ENCODE results near the gene DNAJC5. TPM values are rescaled to one million over a fixed set of nuclear protein-coding genes. Genes with fewer than 3 reads are reported as not detected.

DNAJC5 gene
- total RNA-seq, 1 donor from 2014 or later: 53.9 TPM

DNA sequence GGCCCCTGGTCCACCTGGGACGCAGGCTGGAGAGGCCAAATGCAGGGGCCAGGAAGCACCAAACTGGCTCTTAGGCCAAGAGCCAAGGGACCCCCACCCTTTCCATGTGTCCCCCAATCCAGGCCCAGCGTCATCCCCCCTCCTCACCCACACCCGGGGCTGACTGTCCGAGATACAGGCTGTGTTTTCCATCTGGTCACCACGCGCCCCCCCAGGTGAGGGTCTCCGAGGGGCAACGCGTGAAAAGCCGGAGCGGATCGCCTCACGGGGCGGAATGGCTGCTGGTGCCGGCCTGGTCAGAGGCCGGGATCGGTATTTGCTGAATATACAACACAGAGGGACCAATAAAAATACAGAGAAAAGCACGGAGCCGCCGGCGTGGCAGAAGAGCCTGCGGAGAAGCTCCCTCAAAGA, 38.8 kb upstream of the DNAJC5 start:
- H3K4me3 ChIP-seq (ENCODE audit: low read depth, low read length): no peak overlapping the region
- H3K36me3 ChIP-seq (ENCODE audit: control insufficient read depth, insufficient read depth, low read length): no peaks in the 10 kb centered on the region
- TF ChIP-seq, protein P1, sequence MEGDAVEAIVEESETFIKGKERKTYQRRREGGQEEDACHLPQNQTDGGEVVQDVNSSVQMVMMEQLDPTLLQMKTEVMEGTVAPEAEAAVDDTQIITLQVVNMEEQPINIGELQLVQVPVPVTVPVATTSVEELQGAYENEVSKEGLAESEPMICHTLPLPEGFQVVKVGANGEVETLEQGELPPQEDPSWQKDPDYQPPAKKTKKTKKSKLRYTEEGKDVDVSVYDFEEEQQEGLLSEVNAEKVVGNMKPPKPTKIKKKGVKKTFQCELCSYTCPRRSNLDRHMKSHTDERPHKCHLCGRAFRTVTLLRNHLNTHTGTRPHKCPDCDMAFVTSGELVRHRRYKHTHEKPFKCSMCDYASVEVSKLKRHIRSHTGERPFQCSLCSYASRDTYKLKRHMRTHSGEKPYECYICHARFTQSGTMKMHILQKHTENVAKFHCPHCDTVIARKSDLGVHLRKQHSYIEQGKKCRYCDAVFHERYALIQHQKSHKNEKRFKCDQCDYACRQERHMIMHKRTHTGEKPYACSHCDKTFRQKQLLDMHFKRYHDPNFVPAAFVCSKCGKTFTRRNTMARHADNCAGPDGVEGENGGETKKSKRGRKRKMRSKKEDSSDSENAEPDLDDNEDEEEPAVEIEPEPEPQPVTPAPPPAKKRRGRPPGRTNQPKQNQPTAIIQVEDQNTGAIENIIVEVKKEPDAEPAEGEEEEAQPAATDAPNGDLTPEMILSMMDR (IDR thresholded peaks at IDR 0.05; ENCODE audit: insufficient read depth, low read length, poor library complexity, severe bottlenecking): no peak
- no peak for DNase-seq (ENCODE audit: low read depth)
- peaks cover 22% of the 10 kb centered on the region for H3K27me3 ChIP-seq (ENCODE audit: control insufficient read depth, insufficient read depth, low read length)

- peaks cover 22% of the 10 kb centered on the region for H3K27me3 ChIP-seq (ENCODE audit: control insufficient read depth, insufficient read depth, low read length)
- no peaks in the 10 kb centered on the region for H3K36me3 ChIP-seq (ENCODE audit: control insufficient read depth, insufficient read depth, low read length)
- no peak for DNase-seq (ENCODE audit: low read depth)
- H3K4me3 ChIP-seq (ENCODE audit: low read depth, low read length): no peak overlapping the region
- TF ChIP-seq, protein P1 (IDR thresholded peaks at IDR 0.05; ENCODE audit: insufficient read depth, low read length, poor library complexity, severe bottlenecking): no peak
These were observed 37.0 kb upstream of the DNAJC5 start for GRCh38 chr20:63857764-63858392.

GRCh38 chr20:63858393-63859165, 36.3 kb upstream of the DNAJC5 start:
- DNase-seq (ENCODE audit: low read depth): no peak
- TF ChIP-seq, protein P1 (IDR thresholded peaks at IDR 0.05; ENCODE audit: insufficient read depth, low read length, poor library complexity, severe bottlenecking): peak; percentile 53
- H3K36me3 ChIP-seq (ENCODE audit: control insufficient read depth, insufficient read depth, low read length): no peaks in the 10 kb centered on the region
- no peak overlapping the region for H3K4me3 ChIP-seq (ENCODE audit: low read depth, low read length)
- peaks cover 22% of the 10 kb centered on the region for H3K27me3 ChIP-seq (ENCODE audit: control insufficient read depth, insufficient read depth, low read length)

DNA sequence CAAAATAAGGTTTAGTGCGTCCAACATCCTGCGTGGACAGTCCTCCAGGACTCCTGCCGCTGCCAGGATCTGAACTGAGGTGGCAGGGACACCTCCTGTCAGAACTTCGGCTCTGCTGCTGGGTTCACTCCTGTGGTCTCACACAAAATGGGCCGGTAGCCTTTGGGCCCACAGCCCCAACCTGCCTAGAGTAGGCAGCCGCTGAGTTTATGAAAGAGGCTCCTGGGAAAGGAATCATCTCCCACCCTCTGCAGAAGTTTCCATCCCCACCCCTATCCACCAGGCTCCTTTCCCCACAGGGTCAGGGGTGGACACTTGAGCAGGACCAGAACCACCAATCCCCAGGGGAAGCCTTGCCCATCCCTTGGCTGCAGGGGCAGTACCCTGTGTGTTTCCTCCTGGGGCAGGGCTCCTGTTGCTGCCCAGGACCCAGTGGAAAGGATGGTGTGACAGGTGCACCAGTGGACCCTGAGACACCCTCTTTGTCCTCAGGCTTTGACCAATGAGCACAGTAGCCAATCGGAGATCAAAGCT, 35.7 kb upstream of the DNAJC5 start:
- Histone ChIP-seq H3K4me3 (ENCODE audit: low read depth, low read length) (no peak overlapping the region), H3K27me3 (ENCODE audit: control insufficient read depth, insufficient read depth, low read length) (peaks cover 21% of the 10 kb centered on the region), H3K36me3 (ENCODE audit: control insufficient read depth, insufficient read depth, low read length) (no peaks in the 10 kb centered on the region)
- TF ChIP-seq, protein P1 (IDR thresholded peaks at IDR 0.05; ENCODE audit: insufficient read depth, low read length, poor library complexity, severe bottlenecking): no peak
- DNase-seq (ENCODE audit: low read depth): no peak

DNA sequence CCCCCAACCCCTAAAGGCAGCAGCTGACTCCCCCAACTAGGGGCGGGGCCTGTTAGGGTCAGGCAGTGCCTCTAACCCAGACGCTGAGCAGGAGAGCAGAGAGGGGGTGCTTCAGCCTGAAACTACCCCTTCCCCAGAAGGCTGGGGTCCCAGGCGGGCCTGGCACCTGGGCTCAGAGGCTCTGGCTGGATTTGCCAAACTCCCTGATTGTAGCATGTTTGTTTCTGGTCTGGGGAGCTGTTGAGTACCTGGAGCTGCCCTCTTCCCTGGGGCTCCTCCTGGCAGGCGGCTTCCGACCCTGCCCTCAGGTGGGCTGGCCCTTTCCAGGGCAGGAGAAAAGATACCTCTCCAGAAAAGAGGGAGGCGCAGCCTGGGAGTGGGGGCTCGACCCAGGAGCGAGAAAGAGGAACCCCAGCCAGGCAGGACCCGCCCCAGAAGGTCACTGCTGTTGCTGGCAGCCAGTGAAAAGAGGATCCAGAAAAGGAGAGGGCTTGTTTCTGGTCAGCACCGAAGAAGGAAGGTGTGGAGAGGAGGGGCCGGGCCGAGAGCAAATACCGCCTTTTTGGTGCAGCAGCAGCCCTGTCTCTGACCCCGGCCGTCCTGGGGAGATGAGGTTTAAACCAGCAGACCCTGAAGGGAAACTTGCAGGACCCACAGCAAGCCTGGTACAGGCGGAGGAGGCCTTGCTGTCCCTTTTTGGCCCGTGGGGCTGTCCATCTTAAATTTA, 34.4 kb upstream of the DNAJC5 start:
- Histone ChIP-seq H3K4me3 (ENCODE audit: low read depth, low read length) (no peak overlapping the region), H3K36me3 (ENCODE audit: control insufficient read depth, insufficient read depth, low read length) (no peaks in the 10 kb centered on the region), H3K27me3 (ENCODE audit: control insufficient read depth, insufficient read depth, low read length) (peaks cover 9% of the 10 kb centered on the region)
- TF ChIP-seq, protein P1 (IDR thresholded peaks at IDR 0.05; ENCODE audit: insufficient read depth, low read length, poor library complexity, severe bottlenecking): no peak
- no peak for DNase-seq (ENCODE audit: low read depth)

Measured in kidney epithelial cell (primary cell).